Endothelial cell of umbilical vein (primary cell): Measurements from ENCODE around the gene UNC93B1. TPM values are rescaled to one million over a fixed set of nuclear protein-coding genes. Genes with fewer than 3 reads are reported as not detected.

Experiments used
- BruUV-seq: library from RNA; stranded (reverse); fragments of 400-500 nt; replicated peaks from 2 replicates; lab custom pipeline; 2021; lab: Mats Ljungman, UMichigan
- CTCF ChIA-PET: fragments of 300-600, 350-600 bp; sonication (Branson Sonifier 250); formaldehyde crosslinking; loops from one replicate; lab custom pipeline; 2021; ENCODE audit warnings: antibody characterized with exemption, inconsistent platforms; lab: Charles Lee
- POLR2A ChIA-PET: fragments of 300-600, 350-600 bp; sonication (Branson Sonifier 250); formaldehyde crosslinking; loops from one replicate; lab custom pipeline; 2021; ENCODE audit warnings: antibody characterized with exemption, inconsistent platforms; lab: Charles Lee
- DNase-seq: peaks from one replicate; pipeline ENCODE4 v3.0.0-alpha.2; 2011; ENCODE audit warnings: low read depth, low spot score
- FAIRE-seq: peaks from 2 replicates; lab custom pipeline; 2011; peaks lifted over from hg19 to GRCh38; lab: Jason Lieb, UNC
- H2AFZ ChIP-seq: 2 replicates; pipeline ENCODE4 v1.6.0; 2012; ENCODE audit warnings: low read depth, low read length, control low read depth, inconsistent platforms
- H3K27ac ChIP-seq: 2 replicates; pipeline ENCODE4 v1.5.1; 2011; ENCODE audit warnings: low read depth, mild to moderate bottlenecking, control low read depth, low read length, moderate library complexity; ENCODE audit not compliant: insufficient read depth
- H3K27me3 ChIP-seq, 2 experiments: 2 replicates each; pipeline versions ENCODE4 v1.6.0 to v1.6.1; 2011; ENCODE audit warnings: low read length in 2 of 2, mixed read lengths in 1 of 2; ENCODE audit not compliant: control insufficient read depth in 2 of 2, insufficient read depth in 2 of 2
- H3K36me3 ChIP-seq, 2 experiments: 2 replicates in 1 of 2; 3 replicates in 1 of 2; pipeline ENCODE4 v1.5.1; 2011; ENCODE audit warnings: low read length in 2 of 2, mild to moderate bottlenecking in 1 of 2, moderate library complexity in 1 of 2; ENCODE audit not compliant: control insufficient read depth in 2 of 2, insufficient read depth in 2 of 2; ENCODE audit errors: extremely low read depth in 1 of 2
- H3K4me1 ChIP-seq: 3 replicates; pipeline ENCODE4 v1.5.1; 2011; ENCODE audit warnings: mild to moderate bottlenecking, low read length; ENCODE audit not compliant: control insufficient read depth, insufficient read depth; ENCODE audit errors: extremely low read depth
- H3K4me2 ChIP-seq: 2 replicates; pipeline ENCODE4 v1.6.1; 2011; ENCODE audit warnings: low read length, control low read depth, mixed read lengths; ENCODE audit not compliant: insufficient read depth
- H3K4me3 ChIP-seq, 3 experiments: fragments of 200-600 bp in 1 of 3; sonication (generic), shearing (Covaris generic) in 1 of 3; replicated peaks in 1 of 3; 2 replicates each; pipeline ENCODE4 v1.5.1; 2011 to 2016; ENCODE audit warnings: control low read depth in 3 of 3, low read length in 3 of 3, mild to moderate bottlenecking in 2 of 3, inconsistent platforms in 1 of 3, low read depth in 1 of 3, moderate library complexity in 1 of 3; ENCODE audit not compliant: insufficient read depth in 1 of 3
- H3K79me2 ChIP-seq: 2 replicates; pipeline ENCODE4 v1.6.0; 2012; ENCODE audit warnings: low read length, inconsistent platforms; ENCODE audit not compliant: control insufficient read depth, insufficient read depth
- H3K9ac ChIP-seq: replicated peaks from 2 replicates; pipeline ENCODE3; 2011; ENCODE audit warnings: low read length, control low read depth; ENCODE audit not compliant: insufficient read depth; ENCODE audit errors: extremely low read depth
- H3K9me1 ChIP-seq: replicated peaks from 3 replicates; pipeline ENCODE4 v1.6.0; 2011; ENCODE audit warnings: mild to moderate bottlenecking, low read length; ENCODE audit not compliant: control insufficient read depth, insufficient read depth; ENCODE audit errors: extremely low read depth
- H3K9me3 ChIP-seq: replicated peaks from 2 replicates; pipeline ENCODE4 v1.5.1; 2012; ENCODE audit warnings: low read length, inconsistent platforms; ENCODE audit not compliant: control insufficient read depth, insufficient read depth
- H4K20me1 ChIP-seq: replicated peaks from 2 replicates; pipeline ENCODE3; 2011; ENCODE audit warnings: mild to moderate bottlenecking, low read length; ENCODE audit not compliant: control insufficient read depth, insufficient read depth; ENCODE audit errors: extremely low read depth
- CTCF ChIP-seq, 2 donors: IDR thresholded peaks; 1 replicate in 1 of 2; 2 replicates in 1 of 2; pipeline ENCODE4 v1.5.1; 2011; ENCODE audit warnings: low read length in 2 of 2, mild to moderate bottlenecking in 2 of 2, moderate library complexity in 2 of 2, control low read depth in 1 of 2, inconsistent platforms in 1 of 2, low read depth in 1 of 2; ENCODE audit not compliant: insufficient read depth in 1 of 2; ENCODE audit errors: extremely low read depth in 1 of 2
- EZH2 ChIP-seq: IDR thresholded peaks from 2 replicates; pipeline ENCODE4 v1.6.1; 2012; ENCODE audit warnings: borderline replicate concordance, low read depth, mild to moderate bottlenecking, moderate library complexity, low read length, inconsistent platforms; ENCODE audit not compliant: severe bottlenecking
- FOS ChIP-seq: IDR thresholded peaks from 2 replicates; pipeline ENCODE4 v1.6.1; 2011; ENCODE audit warnings: mild to moderate bottlenecking, low read length, moderate library complexity, borderline replicate concordance; ENCODE audit not compliant: insufficient read depth
- GATA2 ChIP-seq: IDR thresholded peaks from 2 replicates; pipeline ENCODE4 v1.7.0; 2011; ENCODE audit warnings: low read depth, mild to moderate bottlenecking, moderate library complexity, mixed read lengths, low read length; ENCODE audit not compliant: insufficient read length, insufficient read depth
- JUN ChIP-seq: IDR thresholded peaks from 2 replicates; pipeline ENCODE4 v1.6.1; 2011; ENCODE audit warnings: borderline replicate concordance, low read depth; ENCODE audit not compliant: insufficient read length, insufficient read depth
- MYC ChIP-seq: IDR thresholded peaks from one replicate; pipeline ENCODE4 v1.6.1; 2011; ENCODE audit warnings: mild to moderate bottlenecking, low read depth, low read length
- POLR2A ChIP-seq: IDR thresholded peaks from 2 replicates; pipeline ENCODE4 v1.6.1; 2012; ENCODE audit warnings: low read depth, mild to moderate bottlenecking, control low read depth, low read length
- POLR2AphosphoS5 ChIP-seq: IDR thresholded peaks from 2 replicates; pipeline ENCODE4 v1.6.1; 2012; ENCODE audit warnings: low read depth, mild to moderate bottlenecking, control low read depth, low read length, moderate library complexity; ENCODE audit not compliant: insufficient read depth
- dilution Hi-C: fragments of 300-500 bp; cut with MboI; formaldehyde crosslinking; loops from one replicate; pipeline ENCODE4 v1.15.0; 2019; ENCODE audit warnings: low sequenced_read_pairs; ENCODE audit not compliant: extremely low pct_ligation_motif_present
- intact Hi-C: fragments of 100-400 bp; cut with micrococcal nuclease; formaldehyde crosslinking; loops from one replicate; pipeline ENCODE4 v1.10.0; 2022
- polyA plus RNA-seq, 4 experiments: library from polyadenylated mRNA; depleted of rRNA in 3 of 4; stranded (reverse) in 3 of 4; unstranded in 1 of 4; fragments of >200 nt; gene quantifications; 2 replicates each; pipeline versions ENCODE4 v1.2.1 to v1.2.3, GENCODE V29; 2011 to 2012; ENCODE audit warnings: missing spikeins in 1 of 4
- total RNA-seq: library from RNA; stranded (reverse); gene quantifications from 2 replicates; pipeline ENCODE4 v1.2.3, GENCODE V29; 2021
- TF ChIP-seq, protein P1 (sequence below): IDR thresholded peaks from 2 replicates; pipeline ENCODE4 v1.6.1; 2011; ENCODE audit not compliant: insufficient read depth, insufficient read length

UNC93B1 gene
- total and polyA plus RNA-seq, 2 donors (not counting 3 experiments of a cell fraction or from before 2014, with no cell fraction given) = 10.6 to 18.9 TPM

GRCh38 chr11:68036717-68037239 lies 32.9 kb upstream of the UNC93B1 start:
- dilution Hi-C loops (no loop called here), intact Hi-C loops (loop anchor here (5.0 kb wide), 1 partner anchor 171 kb away; no protein-coding TSS in a partner anchor)

GRCh38 chr11:68036141-68036716 lies 32.3 kb upstream of the UNC93B1 start:
- Histone ChIP-seq H3K4me2 (no peak overlapping the region), H3K4me1 (peaks cover 25% of the 10 kb centered on the region)
- intact Hi-C loops = loop anchor here (5.0 kb wide), 1 partner anchor 171 kb away; no protein-coding TSS in a partner anchor

More at GRCh38 chr11:68036717-68037239, 32.9 kb upstream of the UNC93B1 start:
- H3K4me2 ChIP-seq = no peak overlapping the region
- H3K9me1 ChIP-seq = no peaks in the 10 kb centered on the region
- no peaks in the 10 kb centered on the region for H3K9me3 ChIP-seq
- FAIRE-seq (no peak), DNase-seq (no peak)
- H3K79me2 ChIP-seq = peaks cover 30% of the 10 kb centered on the region
- POLR2A ChIA-PET = no interaction called here
- no peaks in the 10 kb centered on the region for H4K20me1 ChIP-seq
- CTCF ChIA-PET = no interaction called here
- no peak overlapping the region for H3K9ac ChIP-seq
- no TSS peak for BruUV-seq
- H3K27ac ChIP-seq = peak overlapping the region; percentile 13
- no peaks in the 10 kb centered on the region for H3K27me3 ChIP-seq
- TF ChIP-seq POLR2AphosphoS5 (no peak), GATA2 (no peak), POLR2A (no peak), FOS (no peak)
- no peak overlapping the region for H3K4me3 ChIP-seq
- H2AFZ ChIP-seq = no peak overlapping the region
- peaks cover 0 to 19% of the 10 kb centered on the region in 2 experiments for H3K36me3 ChIP-seq
- peaks cover 20% of the 10 kb centered on the region for H3K4me1 ChIP-seq

More at GRCh38 chr11:68036141-68036716, 32.3 kb upstream of the UNC93B1 start:
- TF ChIP-seq JUN (no peak), MYC (no peak), EZH2 (no peak), GATA2 (no peak), POLR2AphosphoS5 (no peak), POLR2A (no peak), FOS (no peak), CTCF (IDR thresholded peaks at IDR 0.05; ENCODE audit: extremely low read depth in 1 of 2, insufficient read depth in 1 of 2, low read depth in 1 of 2, low read length in 2 of 2) (no peak)
- TF ChIP-seq, protein P1, sequence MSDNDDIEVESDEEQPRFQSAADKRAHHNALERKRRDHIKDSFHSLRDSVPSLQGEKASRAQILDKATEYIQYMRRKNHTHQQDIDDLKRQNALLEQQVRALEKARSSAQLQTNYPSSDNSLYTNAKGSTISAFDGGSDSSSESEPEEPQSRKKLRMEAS = no peak
- peaks cover 31% of the 10 kb centered on the region for H3K79me2 ChIP-seq
- no peaks in the 10 kb centered on the region for H3K9me1 ChIP-seq
- H2AFZ ChIP-seq = no peak overlapping the region
- no peak overlapping the region for H3K4me3 ChIP-seq
- no peak overlapping the region for H3K27ac ChIP-seq
- CTCF ChIA-PET = no interaction called here
- H4K20me1 ChIP-seq = no peaks in the 10 kb centered on the region
- H3K27me3 ChIP-seq = no peaks in the 10 kb centered on the region
- POLR2A ChIA-PET = no interaction called here
- BruUV-seq = no TSS peak
- no peaks in the 10 kb centered on the region for H3K9me3 ChIP-seq
- no peak overlapping the region for H3K9ac ChIP-seq
- peaks cover 0 to 19% of the 10 kb centered on the region in 2 experiments for H3K36me3 ChIP-seq
- no peak for DNase-seq
- dilution Hi-C loops = no loop called here
- FAIRE-seq = no peak
